Endometrial microvascular endothelial cells (primary cell): ENCODE data around the gene OTOP2. TPM values are rescaled to one million over a fixed set of nuclear protein-coding genes. Genes with fewer than 3 reads are reported as not detected.
"Not testable (repeated sequence)": the region's sequence is repeated elsewhere in the genome, so short reads cannot be mapped to it uniquely, and the experiment has no call there.

Experiments
- in situ Hi-C: cut with HindIII; loops from 2 replicates; pipeline ENCODE4 v1.10.0; 2017; ENCODE audit warnings: low sequenced_read_pairs, low pct_unique_long_range_greater_than_20kb; ENCODE audit errors: inconsistent ontology term
- total RNA-seq: library from RNA; depleted of rRNA; stranded (reverse); fragments of >200 nt; gene quantifications from one replicate; pipeline ENCODE4 v1.2.3, GENCODE V29; 2015; ENCODE audit errors: inconsistent ontology term

OTOP2 gene
- total RNA-seq, 1 donor from 2014 or later = not detected

DNA sequence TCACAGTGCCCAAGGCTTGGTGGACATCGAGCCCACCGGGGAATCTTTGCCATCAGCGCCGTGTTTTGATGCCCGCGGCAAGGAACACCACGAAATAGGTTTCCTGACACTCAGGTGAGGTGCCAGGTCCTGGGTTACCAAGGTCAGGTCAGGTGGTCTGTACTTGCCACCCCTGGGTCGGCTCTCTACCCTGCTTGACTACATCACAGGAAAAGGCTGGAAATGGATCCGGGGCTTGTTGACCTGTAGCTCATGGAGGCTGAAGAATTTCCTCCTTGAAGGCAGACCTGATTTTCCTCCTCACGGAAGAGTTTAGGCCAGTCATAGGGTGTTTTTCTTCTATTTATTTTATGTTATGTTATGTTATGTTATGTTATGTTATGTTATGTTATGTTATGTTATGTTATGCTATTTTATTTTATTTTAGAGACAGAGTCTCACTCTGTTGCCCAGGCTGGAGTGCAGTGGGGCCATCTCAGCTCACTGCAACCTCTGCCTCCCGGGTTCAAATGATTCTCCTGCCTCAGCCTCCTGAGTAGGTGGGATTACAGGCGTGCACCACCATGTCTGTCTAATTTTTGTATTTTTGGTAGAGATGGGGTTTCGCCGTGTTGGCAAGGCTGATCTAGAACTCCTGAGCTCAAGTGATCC is 58.7 kb downstream of the OTOP2 start:
- in situ Hi-C loops = not testable (repeated sequence)

Other genes with a start within 250 kb of the OTOP2 start
- gene CD300LF, start 211.3 kb upstream of the OTOP2 start, total RNA-seq = not detected
- not detected for gene RAB37, start 187.0 kb upstream of the OTOP2 start, total RNA-seq
- gene NHERF1, start 175.6 kb upstream of the OTOP2 start, total RNA-seq = 23.1 TPM
- 24.6 TPM for gene NAT9, start 147.9 kb upstream of the OTOP2 start, total RNA-seq
- not detected for gene GRIN2C, start 64.4 kb upstream of the OTOP2 start, total RNA-seq
- gene FDXR, start 51.3 kb upstream of the OTOP2 start, total RNA-seq = 73.7 TPM
- not detected for gene FADS6, start 30.6 kb upstream of the OTOP2 start, total RNA-seq
- gene USH1G, start 1.0 kb upstream of the OTOP2 start, total RNA-seq = not detected
- gene OTOP3, start 11.6 kb downstream of the OTOP2 start, total RNA-seq = not detected
- gene HID1, start 48.5 kb downstream of the OTOP2 start, total RNA-seq = 5.2 TPM
- gene CDR2L, start 63.4 kb downstream of the OTOP2 start, total RNA-seq = 15.1 TPM
- gene MRPL58, start 88.4 kb downstream of the OTOP2 start, total RNA-seq = 57.1 TPM
- gene ATP5PD, start 122.7 kb downstream of the OTOP2 start, total RNA-seq = 296 TPM
- 21.4 TPM for gene KCTD2, start 123.0 kb downstream of the OTOP2 start, total RNA-seq
- 4.3 TPM for gene SLC16A5, start 163.7 kb downstream of the OTOP2 start, total RNA-seq
- 4.2 TPM for gene ARMC7, start 185.7 kb downstream of the OTOP2 start, total RNA-seq
- gene NT5C, start 207.5 kb downstream of the OTOP2 start, total RNA-seq = 47.2 TPM
- 432 TPM for gene JPT1, start 230.2 kb downstream of the OTOP2 start, total RNA-seq